GM19099 (cell line): ENCODE data around the gene KCNMB3.

Experiments used
- POLR2A ChIP-seq: IDR thresholded peaks from 3 replicates; pipeline ENCODE4 v1.6.1; 2011; ENCODE audit warnings: low read depth; ENCODE audit not compliant: insufficient read length; ENCODE audit errors: extremely low read depth

Gene KCNMB3

DNA sequence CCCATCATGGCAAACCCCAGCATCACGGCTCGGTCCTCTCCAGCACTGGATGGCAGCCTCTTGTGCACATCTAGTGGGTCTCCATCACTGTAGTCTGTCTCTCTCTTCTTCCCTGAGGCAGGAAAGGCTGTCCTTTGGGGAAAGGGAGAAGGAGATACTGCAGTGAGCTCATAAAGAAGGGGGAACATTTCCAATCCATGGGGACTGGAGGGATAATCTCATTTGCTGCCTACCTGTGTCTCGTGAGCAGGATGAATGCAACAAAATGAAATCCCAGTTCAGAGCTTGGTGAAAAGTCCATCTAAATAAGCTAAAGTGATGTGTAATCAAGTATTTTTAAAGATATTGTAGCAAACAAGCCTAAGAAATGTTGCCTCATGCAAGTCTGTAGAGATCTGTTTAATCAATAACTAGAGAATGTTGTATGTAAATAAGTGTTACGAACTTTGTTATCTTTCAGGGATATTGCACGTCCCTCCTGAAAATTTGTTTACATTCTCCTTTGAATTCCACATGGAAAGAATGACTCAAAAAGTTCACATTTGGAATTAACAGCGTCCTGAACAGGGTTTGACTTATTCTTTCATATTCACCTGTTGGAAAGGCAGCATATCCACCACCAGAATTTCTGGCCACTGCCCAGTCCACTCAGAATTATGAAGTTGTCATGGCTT, at the start of gene KCNMB3:
TSS of gene KCNMB3 (minus strand) at position 312 of the 674 bp plus-strand sequence. CDS start at position 188, 124 bp downstream.
- TF ChIP-seq POLR2A: no peak

DNA sequence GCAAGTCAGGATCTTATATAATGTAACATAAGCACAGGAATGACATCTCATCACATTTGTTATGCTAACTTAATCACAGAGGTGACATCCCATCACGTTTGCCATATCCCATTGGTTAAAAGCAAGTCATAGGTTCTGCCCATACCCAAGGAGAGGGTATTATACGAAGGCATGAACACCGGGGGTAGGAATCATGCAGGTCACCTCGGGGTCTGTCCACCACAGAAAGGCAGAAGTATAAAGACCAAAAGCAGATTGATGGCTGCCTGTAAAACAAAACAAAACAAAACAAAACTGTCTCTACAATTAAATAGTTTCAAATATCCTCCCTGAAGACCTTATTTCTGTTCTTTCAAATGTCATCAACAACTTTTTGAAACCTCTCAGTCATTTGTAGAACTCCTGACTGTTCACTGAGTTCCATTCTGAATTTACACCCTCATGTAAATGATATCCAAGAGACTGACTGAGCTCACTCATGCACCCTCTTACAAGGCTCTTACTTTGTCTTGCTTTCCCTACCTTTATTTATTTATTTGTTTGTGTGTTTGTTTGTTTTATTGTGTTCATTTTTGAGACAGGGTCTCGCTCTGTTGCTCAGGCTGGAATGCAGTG, 49.2 kb upstream of the KCNMB3 start:
- TF ChIP-seq POLR2A: no peak

GRCh38 chr3:179299316-179299715, 48.4 kb upstream of the KCNMB3 start:
- no peak for TF ChIP-seq POLR2A

- TF ChIP-seq POLR2A: no peak
These were observed 47.2 kb upstream of the KCNMB3 start for GRCh38 chr3:179297971-179298725.

DNA sequence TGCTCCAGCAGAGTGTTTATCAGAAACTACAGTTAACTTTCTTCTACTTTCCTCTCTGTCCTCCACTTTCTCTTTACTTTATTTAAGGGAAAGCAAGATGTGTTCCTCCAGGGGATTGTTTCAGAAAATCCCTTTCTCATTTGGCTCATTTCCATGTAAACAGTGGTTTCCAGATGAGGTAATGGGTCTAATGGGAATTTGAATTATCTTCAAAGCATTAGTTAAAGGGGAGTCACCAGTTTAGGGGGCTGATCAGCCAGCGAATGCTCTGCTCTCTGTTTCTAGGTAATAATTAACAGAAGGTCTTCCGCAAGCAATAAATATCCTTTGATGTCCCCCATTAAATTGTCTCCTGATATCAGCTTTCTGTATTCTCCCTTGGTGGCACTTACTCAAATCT, 41.5 kb upstream of the KCNMB3 start:
- no peak for TF ChIP-seq POLR2A

DNA sequence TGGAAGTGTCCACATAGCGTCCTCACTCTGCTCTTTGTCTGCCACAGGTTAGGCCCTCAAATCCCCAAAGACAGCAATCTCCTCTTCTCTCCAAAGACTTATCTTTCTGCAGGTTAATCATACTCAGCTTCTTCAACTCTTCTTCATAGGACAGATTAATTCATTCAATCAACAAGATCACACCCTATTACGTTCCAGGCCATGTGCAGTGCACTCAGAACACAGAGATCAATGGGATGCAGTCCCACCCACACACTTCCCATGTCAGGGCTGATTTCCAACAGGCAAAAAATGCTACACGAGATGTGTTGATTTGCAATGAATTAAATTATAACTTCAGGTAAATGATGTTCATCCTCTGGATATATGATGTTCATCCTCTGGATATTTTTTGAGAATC, 38.4 kb upstream of the KCNMB3 start:
- no peak for TF ChIP-seq POLR2A

GRCh38 chr3:179288845-179289244, 37.9 kb upstream of the KCNMB3 start:
- no peak for TF ChIP-seq POLR2A

- no peak for TF ChIP-seq POLR2A
These were observed 35.4 kb upstream of the KCNMB3 start for GRCh38 chr3:179286331-179286730.

- TF ChIP-seq POLR2A: no peak
These were observed 30.9 kb upstream of the KCNMB3 start for GRCh38 chr3:179281825-179282224.

DNA sequence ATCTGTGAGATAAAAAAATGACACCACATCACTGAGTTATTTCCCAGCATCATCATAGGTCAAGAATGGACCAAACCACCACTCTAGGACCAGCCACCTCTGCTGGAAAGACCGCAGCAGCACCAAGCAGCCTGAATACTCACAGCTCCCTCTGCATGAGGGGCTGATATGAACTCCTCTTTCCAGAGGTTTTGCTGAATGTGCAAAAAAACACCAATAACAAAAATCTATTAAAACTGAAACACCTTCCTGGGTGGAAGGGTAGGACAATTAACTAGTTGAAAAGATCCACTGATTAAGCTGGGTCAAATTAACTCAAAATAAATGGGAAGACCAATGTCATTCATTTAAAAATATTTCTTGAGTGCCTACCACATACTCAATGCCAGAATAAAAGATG, 28.9 kb upstream of the KCNMB3 start:
- TF ChIP-seq POLR2A: no peak

- TF ChIP-seq POLR2A: no peak
These were observed 28.2 kb upstream of the KCNMB3 start for GRCh38 chr3:179278932-179279693.

DNA sequence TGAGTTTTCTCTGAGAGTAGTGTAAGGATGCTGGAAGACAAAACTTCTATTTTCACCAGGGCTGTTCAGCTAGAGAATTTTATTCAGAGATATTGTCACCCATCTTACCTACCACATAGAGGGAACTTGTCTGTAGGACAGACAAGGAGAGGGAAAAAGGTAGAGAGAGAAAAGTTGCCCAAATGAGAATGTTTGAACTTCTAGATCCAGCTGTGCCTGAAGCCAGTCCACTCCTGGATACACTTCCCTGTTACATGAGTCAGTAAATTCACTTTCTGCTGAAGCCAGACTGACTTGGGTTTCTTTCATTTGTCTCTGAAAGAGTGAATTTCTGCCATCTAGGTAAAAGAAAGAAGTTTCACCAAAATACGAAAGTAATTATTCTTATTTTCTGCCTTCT, 27.2 kb upstream of the KCNMB3 start:
- no peak for TF ChIP-seq POLR2A

GRCh38 chr3:179276743-179277142, 25.8 kb upstream of the KCNMB3 start:
- TF ChIP-seq POLR2A: no peak

- no peak for TF ChIP-seq POLR2A
These were observed 25.1 kb upstream of the KCNMB3 start for GRCh38 chr3:179276001-179276400.

GRCh38 chr3:179272385-179272784, 21.5 kb upstream of the KCNMB3 start:
- no peak for TF ChIP-seq POLR2A
